Vagina (tissue), 2 donors: Measurements from ENCODE around the gene PRDM4. TPM values are rescaled to one million over a fixed set of nuclear protein-coding genes. Genes with fewer than 3 reads are reported as not detected.

ENCODE experiments used
- DNase-seq, 2 donors: peaks; one replicate each; pipeline ENCODE4 v3.0.0-alpha.2; 2017; ENCODE audit errors: extremely low spot score in 2 of 2
- H3K27ac ChIP-seq: fragments of 200-600 bp; sonication (generic); one replicate; pipeline ENCODE4 v1.5.1; 2019
- H3K27me3 ChIP-seq: fragments of 200-600 bp; sonication (generic); one replicate; pipeline ENCODE4 v1.5.1; 2019
- H3K36me3 ChIP-seq, 2 donors: fragments of 200-600 bp; sonication (generic); one replicate each; pipeline ENCODE4 v1.5.1; 2017 to 2019
- H3K4me1 ChIP-seq: fragments of 200-600 bp; sonication (generic); one replicate; pipeline ENCODE4 v1.5.1; 2019
- H3K4me3 ChIP-seq, 2 donors: fragments of 200-600 bp; sonication (generic); 1 replicate in 1 of 2; 2 replicates in 1 of 2; pipeline ENCODE4 v1.5.1; 2016 to 2019
- H3K9me3 ChIP-seq: fragments of 200-600 bp; sonication (generic); one replicate; pipeline ENCODE4 v1.5.1; 2019
- POLR2A ChIP-seq, 2 donors: fragments of 450-650 bp; IDR thresholded peaks; one replicate each; pipeline ENCODE4 v1.6.1; 2017; ENCODE audit warnings: antibody characterized with exemption in 2 of 2, mild to moderate bottlenecking in 2 of 2, moderate library complexity in 2 of 2
- POLR2AphosphoS5 ChIP-seq, 2 donors: sonication (generic); formaldehyde crosslinking; IDR thresholded peaks; one replicate each; pipeline ENCODE4 v1.9.0; 2017; ENCODE audit warnings: antibody characterized with exemption in 2 of 2, mild to moderate bottlenecking in 2 of 2, low read depth in 1 of 2; ENCODE audit not compliant: insufficient read depth in 1 of 2
- intact Hi-C: fragments of 100-400 bp; cut with DNase I; formaldehyde crosslinking; loops from one replicate; pipeline ENCODE4 v1.15.1; 2023
- total RNA-seq: library from RNA; depleted of rRNA; stranded (reverse); fragments of >200 nt; gene quantifications from one replicate; pipeline ENCODE4 v1.2.3, GENCODE V29; 2016
- TF ChIP-seq, protein P1 (sequence below), 3 experiments: fragments of 450-650 bp in 2 of 3; fragments of 200-600 bp in 1 of 3; sonication (generic) in 1 of 3; IDR thresholded peaks; one replicate each; pipeline ENCODE4 v1.5.1; 2017 to 2019; ENCODE audit warnings: antibody characterized with exemption in 3 of 3, mild to moderate bottlenecking in 2 of 3, moderate library complexity in 2 of 3

Gene PRDM4
- total RNA-seq, 1 donor from 2014 or later = 32.2 TPM

DNA sequence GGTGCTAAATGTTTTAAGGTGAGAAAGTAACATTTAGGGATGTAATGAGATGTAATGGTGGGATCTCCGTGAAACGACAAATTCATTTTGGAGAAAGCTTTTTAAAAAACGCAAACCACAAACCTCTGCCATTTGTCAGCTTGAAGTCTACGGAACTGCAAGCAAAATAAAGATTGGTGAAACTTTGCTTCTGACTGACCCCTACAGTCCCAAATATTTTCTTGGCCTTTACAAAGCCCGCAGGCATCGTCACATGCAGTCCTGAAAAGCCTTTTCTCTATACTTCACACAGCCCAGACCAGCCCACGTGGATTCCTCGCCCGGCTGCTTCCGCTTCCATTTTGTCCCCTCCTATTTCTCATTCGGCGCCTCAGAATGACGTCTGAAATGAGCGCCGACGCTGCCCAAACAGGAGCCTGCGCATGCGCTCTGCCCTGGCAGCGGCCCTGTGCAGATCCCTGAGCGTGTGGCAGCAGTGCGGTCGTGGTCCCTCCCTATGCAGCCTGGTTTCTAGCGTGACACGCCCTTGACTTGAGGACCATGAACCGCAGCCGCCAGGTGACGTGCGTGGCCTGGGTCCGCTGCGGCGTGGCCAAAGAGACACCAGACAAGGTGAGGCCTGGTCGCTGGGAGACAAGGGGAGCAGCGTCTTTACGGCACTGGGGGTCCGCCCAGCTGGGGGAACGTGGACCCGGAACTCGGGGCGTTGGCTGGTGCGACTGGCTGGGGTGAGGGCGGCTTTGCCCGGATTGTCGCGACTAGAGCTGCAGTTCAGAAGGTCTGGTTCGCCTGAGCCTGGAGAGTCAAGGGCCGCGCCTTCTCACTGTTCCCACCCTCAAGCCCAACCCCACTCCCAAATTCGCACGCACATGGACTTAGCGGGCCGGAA is 75.3 kb downstream of the PRDM4 start, which contains the start of gene PWP1:
Gene PWP1, plus strand, starts transcription at position 440 of the 889 bp plus-strand sequence. Its CDS starts 101 bp downstream, at position 541.
- peak; percentile 91 to 97 for DNase-seq
- Histone ChIP-seq H3K4me1 (peaks cover 27% of the 10 kb centered on the region), H3K36me3 (peaks cover 0 to 21% of the 10 kb centered on the region in 2 donors), H3K27ac (peak within 1 kb of the TSS; percentile 45), H3K27me3 (no peaks in the 10 kb centered on the region), H3K4me3 (peak within 1 kb of the TSS; percentile 82 to 86), H3K9me3 (no peaks in the 10 kb centered on the region)
- intact Hi-C loops = no loop called here
- TF ChIP-seq POLR2A (IDR thresholded peaks at IDR 0.05) (no peak), POLR2AphosphoS5 (IDR thresholded peaks at IDR 0.05; ENCODE audit: insufficient read depth in 1 of 2, low read depth in 1 of 2) (peak; percentile 85 to 99)

DNA sequence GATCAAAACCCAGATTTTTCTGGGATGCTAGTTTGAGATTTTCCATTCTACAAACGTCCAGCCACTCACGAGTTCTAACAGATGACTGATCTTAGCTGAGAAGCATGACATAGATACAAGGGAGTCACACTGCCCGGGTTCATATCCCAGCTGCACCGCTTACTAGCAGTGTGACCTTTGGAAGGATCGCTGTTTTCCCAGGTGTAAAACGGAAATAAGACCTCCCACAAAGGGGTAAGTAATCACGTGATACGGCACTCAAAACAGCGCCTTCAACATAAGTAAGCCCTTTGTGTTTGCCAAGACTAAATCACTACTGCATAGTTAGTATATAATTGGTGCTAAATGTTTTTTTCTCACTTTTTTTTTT is 76.0 kb downstream of the PRDM4 start:
- no peak for DNase-seq
- intact Hi-C loops = no loop called here
- no peaks in the 10 kb centered on the region for H3K9me3 ChIP-seq

DNA sequence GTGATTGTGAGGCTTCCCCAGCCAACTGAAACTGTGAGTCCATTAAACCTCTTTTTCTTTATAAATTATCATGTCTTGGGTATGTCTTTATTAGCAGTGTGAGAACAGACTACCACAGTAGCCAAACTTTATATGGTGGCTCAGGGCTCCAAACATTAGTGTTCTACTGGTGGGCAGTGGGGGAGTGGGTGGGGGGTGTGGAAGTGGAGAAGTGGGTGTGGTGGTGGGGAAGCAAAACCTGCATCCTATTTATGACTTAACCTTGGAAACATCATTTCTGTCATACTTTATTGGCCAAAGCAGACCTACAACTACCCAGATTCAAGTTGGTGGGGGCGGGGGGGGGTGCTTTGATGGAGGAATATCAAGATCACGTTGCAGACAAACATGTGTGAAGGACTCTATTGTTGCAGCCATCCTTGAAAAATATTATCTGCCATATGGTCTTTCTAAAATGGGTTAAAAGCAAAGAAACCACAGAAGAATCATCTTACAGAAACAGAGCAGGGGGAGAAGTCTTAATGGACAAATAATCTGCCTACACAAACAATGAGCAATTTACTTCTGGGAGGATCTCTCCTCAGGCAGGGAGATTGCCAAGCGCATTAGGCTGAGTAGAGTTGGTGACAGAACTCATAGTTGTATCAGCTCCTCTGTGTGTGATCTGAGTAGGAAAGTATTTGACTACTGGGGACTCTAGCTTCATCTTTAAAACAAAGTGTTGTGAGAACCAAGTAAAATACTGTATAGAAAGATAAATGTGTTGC is 76.7 kb downstream of the PRDM4 start:
- Histone ChIP-seq H3K9me3 (no peaks in the 10 kb centered on the region), H3K27ac (no peak overlapping the region), H3K27me3 (no peaks in the 10 kb centered on the region), H3K4me3 (peak overlapping the region; percentile 82 to 86), H3K36me3 (peaks cover 0 to 7% of the 10 kb centered on the region in 2 donors), H3K4me1 (peaks cover 27% of the 10 kb centered on the region)
- no peak for DNase-seq
- intact Hi-C loops = no loop called here
- TF ChIP-seq, protein P1, sequence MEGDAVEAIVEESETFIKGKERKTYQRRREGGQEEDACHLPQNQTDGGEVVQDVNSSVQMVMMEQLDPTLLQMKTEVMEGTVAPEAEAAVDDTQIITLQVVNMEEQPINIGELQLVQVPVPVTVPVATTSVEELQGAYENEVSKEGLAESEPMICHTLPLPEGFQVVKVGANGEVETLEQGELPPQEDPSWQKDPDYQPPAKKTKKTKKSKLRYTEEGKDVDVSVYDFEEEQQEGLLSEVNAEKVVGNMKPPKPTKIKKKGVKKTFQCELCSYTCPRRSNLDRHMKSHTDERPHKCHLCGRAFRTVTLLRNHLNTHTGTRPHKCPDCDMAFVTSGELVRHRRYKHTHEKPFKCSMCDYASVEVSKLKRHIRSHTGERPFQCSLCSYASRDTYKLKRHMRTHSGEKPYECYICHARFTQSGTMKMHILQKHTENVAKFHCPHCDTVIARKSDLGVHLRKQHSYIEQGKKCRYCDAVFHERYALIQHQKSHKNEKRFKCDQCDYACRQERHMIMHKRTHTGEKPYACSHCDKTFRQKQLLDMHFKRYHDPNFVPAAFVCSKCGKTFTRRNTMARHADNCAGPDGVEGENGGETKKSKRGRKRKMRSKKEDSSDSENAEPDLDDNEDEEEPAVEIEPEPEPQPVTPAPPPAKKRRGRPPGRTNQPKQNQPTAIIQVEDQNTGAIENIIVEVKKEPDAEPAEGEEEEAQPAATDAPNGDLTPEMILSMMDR (IDR thresholded peaks at IDR 0.05) = no peak

More for the DNA sequence above, 76.0 kb downstream of the PRDM4 start:
- Histone ChIP-seq H3K4me3 (peak overlapping the region; percentile 82 to 86), H3K4me1 (peaks cover 27% of the 10 kb centered on the region), H3K36me3 (peaks cover 0 to 15% of the 10 kb centered on the region in 2 donors), H3K27me3 (no peaks in the 10 kb centered on the region), H3K27ac (no peak overlapping the region)
- TF ChIP-seq, protein P1 (IDR thresholded peaks at IDR 0.05) = no peak
- TF ChIP-seq POLR2A (IDR thresholded peaks at IDR 0.05) (no peak), POLR2AphosphoS5 (IDR thresholded peaks at IDR 0.05; ENCODE audit: insufficient read depth in 1 of 2, low read depth in 1 of 2) (no peak)

Other genes with a start within 250 kb of the PRDM4 start
- 84.0 TPM for gene PWP1, start 75.3 kb downstream of the PRDM4 start, total RNA-seq
- gene ASCL4, start 13.6 kb upstream of the PRDM4 start, total RNA-seq = not detected